HG02981 (cell line): ENCODE measurements around the gene SIM2.

Experiments used
- ATAC-seq: cut with Tn5 transposase; IDR thresholded peaks from one replicate; pipeline ENCODE4 v1.9.1; 2021; ENCODE audit warnings: mild to moderate bottlenecking, moderate library complexity; ENCODE audit not compliant: unreplicated experiment

SIM2 gene

GRCh38 chr21:36791695-36792470, 93.0 kb downstream of the SIM2 start:
- no peak for ATAC-seq

DNA sequence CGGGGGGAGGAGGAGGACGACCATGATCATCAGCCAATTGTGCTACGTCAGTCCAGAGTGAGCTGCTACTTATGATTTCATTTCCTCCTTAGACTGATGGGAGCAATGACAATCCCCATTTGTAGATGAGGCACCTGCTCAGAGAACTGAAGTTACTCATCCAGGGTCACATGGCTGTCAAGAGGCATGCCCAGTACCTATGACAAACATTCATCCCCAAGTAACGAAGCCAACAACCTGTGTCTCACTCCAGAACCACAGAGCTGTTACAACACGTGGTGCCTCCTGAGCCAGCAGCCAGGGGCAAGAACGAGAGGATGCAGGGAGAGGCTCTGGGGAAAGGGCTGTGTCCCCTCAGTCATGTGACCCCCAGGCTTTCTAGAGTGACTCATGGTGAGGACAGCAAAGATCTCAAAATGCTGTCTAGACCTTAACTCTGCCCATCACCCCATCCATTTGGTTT, 93.6 kb downstream of the SIM2 start:
- no peak for ATAC-seq

- ATAC-seq, result no peak
Observed at GRCh38 chr21:36796070-36796469, 97.2 kb downstream of the SIM2 start.

DNA sequence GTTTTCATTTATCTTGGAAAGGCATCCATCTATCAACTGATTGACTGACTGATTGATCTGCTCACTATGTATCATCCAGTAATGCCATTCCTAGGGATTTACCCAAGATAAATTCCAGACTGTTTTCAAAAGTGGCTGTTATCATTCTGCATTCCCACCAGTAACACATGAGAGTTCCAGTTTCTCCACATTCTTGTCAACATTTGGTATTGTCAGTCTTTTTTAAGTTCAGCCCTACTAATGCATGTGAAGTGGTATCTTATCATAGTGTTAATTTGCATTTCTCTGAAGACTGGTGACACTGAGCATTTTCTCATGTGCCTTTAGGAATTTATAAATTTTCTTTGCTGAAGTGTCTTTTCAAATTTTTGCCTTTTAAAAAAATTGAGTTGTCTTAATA, 99.6 kb downstream of the SIM2 start:
- ATAC-seq, result no peak
